Adipose tissue (tissue), 3 donors: ENCODE measurements around the gene SDHA. TPM values are rescaled to one million over a fixed set of nuclear protein-coding genes. Genes with fewer than 3 reads are reported as not detected.
"Not testable (repeated sequence)": the region's sequence is repeated elsewhere in the genome, so short reads cannot be mapped to it uniquely, and the experiment has no call there.

ENCODE experiments used
- H3K27ac ChIP-seq: one replicate; pipeline ENCODE4 v1.5.1; 2013; ENCODE audit warnings: low read depth, low read length
- WGBS, 3 donors: extraction: QIAGEN DNeasy Blood & Tissue Kit; methylation state at CpG; one replicate each; pipeline ENCODE4 v1.1.7; 2013; 5-methylcytosine and 5-hydroxymethylcytosine counted together
- polyA plus RNA-seq, 3 donors: library from polyadenylated mRNA; stranded (reverse); fragments of 200-250 nt; gene quantifications; one replicate each; pipeline ENCODE4 v1.2.3, GENCODE V29; 2013
- donor health status: healthy with polysubstance abuse.
- donor health status: Bipolar disorder and iron deficiency.
- donor health status: healthy.

The SDHA gene
- polyA plus RNA-seq, 3 donors: 64.9 to 146 (median 108) TPM

GRCh38 chr5:273091-273490, 55.0 kb downstream of the SDHA start:
- not testable (repeated sequence) for H3K27ac ChIP-seq
- WGBS, 3 donors: 77 to 89% (median 79%) methylated on average over 9 of the region's 9 CpGs

- H3K27ac ChIP-seq: not testable (repeated sequence)
- 84 to 90% (median 88%) methylated on average over 7 of the region's 7 CpGs for WGBS, 3 donors
Measured at GRCh38 chr5:273491-273890, 55.4 kb downstream of the SDHA start.

- WGBS, 3 donors: 80 to 89% (median 81%) methylated on average over 7 of the region's 7 CpGs
- H3K27ac ChIP-seq: not testable (repeated sequence)
Measured at GRCh38 chr5:274346-274745, 56.2 kb downstream of the SDHA start.

GRCh38 chr5:278646-279045, 60.5 kb downstream of the SDHA start:
- 92 to 95% (median 93%) methylated on average over 9 of the region's 9 CpGs for WGBS, 3 donors
- no peak overlapping the region for H3K27ac ChIP-seq

- H3K27ac ChIP-seq: not testable (repeated sequence)
Measured at GRCh38 chr5:279051-279665, 61.0 kb downstream of the SDHA start.

GRCh38 chr5:285991-286557, 68.0 kb downstream of the SDHA start:
- WGBS, 3 donors: 85 to 95% (median 93%) methylated on average over 14 of the region's 14 CpGs
- H3K27ac ChIP-seq: no peak overlapping the region

More at GRCh38 chr5:279051-279665, 61.0 kb downstream of the SDHA start:
- WGBS, 3 donors: 77 to 88% (median 78%) methylated on average over 14 of the region's 14 CpGs

- 86 to 94% (median 90%) methylated on average over 12 to 13 of the region's 13 CpGs for WGBS, 3 donors
- not testable (repeated sequence) for H3K27ac ChIP-seq
Measured at GRCh38 chr5:290200-290599, 72.1 kb downstream of the SDHA start.

GRCh38 chr5:291345-291744, 73.2 kb downstream of the SDHA start:
- WGBS, 3 donors: 93 to 99% (median 97%) methylated on average over 10 of the region's 10 CpGs

GRCh38 chr5:294788-295187, 76.7 kb downstream of the SDHA start:
- 94 to 97% (median 95%) methylated on average over 13 to 17 of the region's 17 CpGs for WGBS, 3 donors
- H3K27ac ChIP-seq: not testable (repeated sequence)

More at GRCh38 chr5:291345-291744, 73.2 kb downstream of the SDHA start:
- not testable (repeated sequence) for H3K27ac ChIP-seq

- not testable (repeated sequence) for H3K27ac ChIP-seq
- 61 to 92% (median 80%) methylated on average over 10 of the region's 10 CpGs for WGBS, 3 donors
Measured at GRCh38 chr5:296207-296606, 78.1 kb downstream of the SDHA start.

- H3K27ac ChIP-seq: not testable (repeated sequence)
Measured at GRCh38 chr5:296954-297353, 78.8 kb downstream of the SDHA start.

GRCh38 chr5:297448-297847, 79.3 kb downstream of the SDHA start:
- not testable (repeated sequence) for H3K27ac ChIP-seq
- 73 to 79% (median 76%) methylated on average over 6 of the region's 6 CpGs for WGBS, 3 donors

More at GRCh38 chr5:296954-297353, 78.8 kb downstream of the SDHA start:
- WGBS, 3 donors: 59 to 85% (median 66%) methylated on average over 15 to 16 of the region's 16 CpGs

GRCh38 chr5:297991-298736, 80.0 kb downstream of the SDHA start:
- not testable (repeated sequence) for H3K27ac ChIP-seq
- 65 to 85% (median 75%) methylated on average over 13 to 14 of the region's 14 CpGs for WGBS, 3 donors

- 40 to 95% methylated on average over 1 to 2 of the region's 2 CpGs; no CpG with 5 or more reads in 1 of the 3 donors for WGBS, 3 donors
- no peak overlapping the region for H3K27ac ChIP-seq
Measured at GRCh38 chr5:298737-299125, 80.6 kb downstream of the SDHA start.

GRCh38 chr5:299921-300320, 81.8 kb downstream of the SDHA start:
- not testable (repeated sequence) for H3K27ac ChIP-seq
- WGBS, 3 donors: 46 to 75% (median 48%) methylated on average over 2 to 4 of the region's 5 CpGs

GRCh38 chr5:300691-301435, 82.7 kb downstream of the SDHA start:
- H3K27ac ChIP-seq: not testable (repeated sequence)
- 90 to 94% (median 90%) methylated on average over 21 of the region's 21 CpGs for WGBS, 3 donors

- 41 to 93% (median 86%) methylated on average over 8 of the region's 8 CpGs for WGBS, 3 donors
- not testable (repeated sequence) for H3K27ac ChIP-seq
Measured at GRCh38 chr5:302416-302815, 84.3 kb downstream of the SDHA start.

- H3K27ac ChIP-seq: no peak overlapping the region
- 69 to 85% (median 79%) methylated on average over 8 of the region's 8 CpGs for WGBS, 3 donors
Measured at GRCh38 chr5:302966-303365, 84.8 kb downstream of the SDHA start.

- WGBS, 3 donors: 73 to 88% (median 82%) methylated on average over 7 to 8 of the region's 8 CpGs
- H3K27ac ChIP-seq: not testable (repeated sequence)
Measured at GRCh38 chr5:303741-304140, 85.6 kb downstream of the SDHA start.
